ENCODE data around the gene JADE1.

The JADE1 gene

GRCh38 chr4:128915544-128915943, 106.0 kb downstream of the JADE1 start:
- H3K4me3 ChIP-seq (ENCODE audit: insufficient read depth, low read depth, low read length, poor library complexity, severe bottlenecking), result no peak overlapping the region
- no peak overlapping the region for H3K27ac ChIP-seq (ENCODE audit: insufficient read depth, low read length, poor library complexity, severe bottlenecking)
- no peaks in the 10 kb centered on the region for H3K27me3 ChIP-seq (replicated peaks; ENCODE audit: control insufficient read depth, insufficient read depth, low read length, poor library complexity, severe bottlenecking)
- no peaks in the 10 kb centered on the region for H3K36me3 ChIP-seq (ENCODE audit: control insufficient read depth, insufficient read depth, low read length)
- H3K4me1 ChIP-seq (ENCODE audit: control insufficient read depth, insufficient read depth, low read length, poor library complexity, severe bottlenecking), result no peaks in the 10 kb centered on the region
- DNase-seq, result no peak
- no peaks in the 10 kb centered on the region for H3K9me3 ChIP-seq (ENCODE audit: control insufficient read depth, low read length)

GRCh38 chr4:128916832-128917231, 107.3 kb downstream of the JADE1 start:
- no peak overlapping the region for H3K4me3 ChIP-seq (ENCODE audit: insufficient read depth, low read depth, low read length, poor library complexity, severe bottlenecking)
- no peak for DNase-seq
- no peaks in the 10 kb centered on the region for H3K9me3 ChIP-seq (ENCODE audit: control insufficient read depth, low read length)
- no peaks in the 10 kb centered on the region for H3K36me3 ChIP-seq (ENCODE audit: control insufficient read depth, insufficient read depth, low read length)
- H3K27me3 ChIP-seq (replicated peaks; ENCODE audit: control insufficient read depth, insufficient read depth, low read length, poor library complexity, severe bottlenecking), result no peaks in the 10 kb centered on the region
- H3K27ac ChIP-seq (ENCODE audit: insufficient read depth, low read length, poor library complexity, severe bottlenecking), result no peak overlapping the region
- H3K4me1 ChIP-seq (ENCODE audit: control insufficient read depth, insufficient read depth, low read length, poor library complexity, severe bottlenecking), result no peaks in the 10 kb centered on the region

GRCh38 chr4:128917781-128918180, 108.3 kb downstream of the JADE1 start:
- no peak for DNase-seq
- no peaks in the 10 kb centered on the region for H3K9me3 ChIP-seq (ENCODE audit: control insufficient read depth, low read length)
- no peaks in the 10 kb centered on the region for H3K27me3 ChIP-seq (replicated peaks; ENCODE audit: control insufficient read depth, insufficient read depth, low read length, poor library complexity, severe bottlenecking)
- no peak overlapping the region for H3K27ac ChIP-seq (ENCODE audit: insufficient read depth, low read length, poor library complexity, severe bottlenecking)
- H3K4me1 ChIP-seq (ENCODE audit: control insufficient read depth, insufficient read depth, low read length, poor library complexity, severe bottlenecking), result no peaks in the 10 kb centered on the region
- no peak overlapping the region for H3K4me3 ChIP-seq (ENCODE audit: insufficient read depth, low read depth, low read length, poor library complexity, severe bottlenecking)
- H3K36me3 ChIP-seq (ENCODE audit: control insufficient read depth, insufficient read depth, low read length), result no peaks in the 10 kb centered on the region

GRCh38 chr4:128921954-128922353, 112.5 kb downstream of the JADE1 start:
- DNase-seq, result no peak
- H3K4me1 ChIP-seq (ENCODE audit: control insufficient read depth, insufficient read depth, low read length, poor library complexity, severe bottlenecking), result no peaks in the 10 kb centered on the region
- H3K36me3 ChIP-seq (ENCODE audit: control insufficient read depth, insufficient read depth, low read length), result peaks cover 3% of the 10 kb centered on the region
- no peak overlapping the region for H3K4me3 ChIP-seq (ENCODE audit: insufficient read depth, low read depth, low read length, poor library complexity, severe bottlenecking)
- no peaks in the 10 kb centered on the region for H3K27me3 ChIP-seq (replicated peaks; ENCODE audit: control insufficient read depth, insufficient read depth, low read length, poor library complexity, severe bottlenecking)
- no peak overlapping the region for H3K27ac ChIP-seq (ENCODE audit: insufficient read depth, low read length, poor library complexity, severe bottlenecking)
- no peaks in the 10 kb centered on the region for H3K9me3 ChIP-seq (ENCODE audit: control insufficient read depth, low read length)
